ENCODE results near the gene MSANTD2. TPM values are rescaled to one million over a fixed set of nuclear protein-coding genes. Genes with fewer than 3 reads are reported as not detected.
A peak's percentile ranks its signal among the peaks of the same experiment; 100 is the strongest.

The MSANTD2 gene
- total RNA-seq, 1 donor from 2014 or later = 3.4 TPM

GRCh38 chr11:124718801-124719200 is 81.4 kb downstream of the MSANTD2 start:
- intact Hi-C loops (cut with micrococcal nuclease) = no loop called here
- ATAC-seq = no peak
- DNase-seq = no peak

GRCh38 chr11:124717786-124718651 is 82.2 kb downstream of the MSANTD2 start:
- peak; percentile 69 for DNase-seq
- peak; percentile 84 for ATAC-seq
- intact Hi-C loops (cut with micrococcal nuclease) = no loop called here

- DNase-seq (no peak), ATAC-seq (peak; percentile 73)
- intact Hi-C loops (cut with micrococcal nuclease) = no loop called here
Observed at GRCh38 chr11:124717421-124717785, 82.8 kb downstream of the MSANTD2 start.

GRCh38 chr11:124716591-124716990 is 83.6 kb downstream of the MSANTD2 start:
- intact Hi-C loops (cut with micrococcal nuclease) = no loop called here
- ATAC-seq = no peak
- no peak for DNase-seq

Other genes starting within 250 kb of the MSANTD2 start
- not detected for gene OR8A1, start 230.4 kb downstream of the MSANTD2 start, total RNA-seq
- not detected for gene PANX3, start 189.0 kb downstream of the MSANTD2 start, total RNA-seq
- gene TBRG1, start 177.5 kb downstream of the MSANTD2 start, total RNA-seq = 20.6 TPM
- 77.7 TPM for gene SIAE, start 126.7 kb downstream of the MSANTD2 start, total RNA-seq
- 1.2 TPM for gene SPA17, start 126.5 kb downstream of the MSANTD2 start, total RNA-seq
- 4.1 TPM for gene NRGN, start 60.5 kb downstream of the MSANTD2 start, total RNA-seq
- 1.1 TPM for gene VSIG2, start 48.2 kb downstream of the MSANTD2 start, total RNA-seq
- 40.5 TPM for gene ESAM, start 38.1 kb downstream of the MSANTD2 start, total RNA-seq
- 4.5 TPM for gene ROBO3, start 65.0 kb upstream of the MSANTD2 start, total RNA-seq
- gene ROBO4, start 97.5 kb upstream of the MSANTD2 start, total RNA-seq = 27.6 TPM
- gene HEPN1, start 118.8 kb upstream of the MSANTD2 start, total RNA-seq = not detected
- gene HEPACAM, start 135.6 kb upstream of the MSANTD2 start, total RNA-seq = 0.62 TPM
- 0.25 TPM for gene CCDC15, start 153.8 kb upstream of the MSANTD2 start, total RNA-seq